ENCODE data around the gene KREMEN2. TPM values are rescaled to one million over a fixed set of nuclear protein-coding genes. Genes with fewer than 3 reads are reported as not detected.
A peak's percentile ranks its signal among the peaks of the same experiment; 100 is the strongest.

KREMEN2 gene
- polyA plus RNA-seq, 1 donor: 1.4 TPM

- no peak for DNase-seq
Measured at GRCh38 chr16:2977440-2977839, 13.4 kb downstream of the KREMEN2 start.

GRCh38 chr16:2979669-2980226, 15.7 kb downstream of the KREMEN2 start:
- no peak for DNase-seq

- DNase-seq: peak; percentile 91
Measured at GRCh38 chr16:2980227-2981176, 16.4 kb downstream of the KREMEN2 start, which contains the start of gene PKMYT1. Gene PKMYT1 (minus strand): TSS chr16:2980446. CDS start chr16:2979657, 789 bp downstream.

- DNase-seq: no peak
Measured at GRCh38 chr16:2981177-2981898, 17.3 kb downstream of the KREMEN2 start.

GRCh38 chr16:2981899-2982250, 17.8 kb downstream of the KREMEN2 start:
- DNase-seq: no peak

GRCh38 chr16:2982402-2982801, 18.3 kb downstream of the KREMEN2 start:
- no peak for DNase-seq

GRCh38 chr16:2983706-2984136, 19.6 kb downstream of the KREMEN2 start:
- peak; percentile 78 for DNase-seq

- DNase-seq: no peak
Measured at GRCh38 chr16:2985462-2985861, 21.4 kb downstream of the KREMEN2 start.

GRCh38 chr16:2985893-2986355, 21.8 kb downstream of the KREMEN2 start:
- no peak for DNase-seq

GRCh38 chr16:2986623-2987188, 22.6 kb downstream of the KREMEN2 start:
- no peak for DNase-seq

- DNase-seq: no peak
Measured at GRCh38 chr16:2987286-2987685, 23.2 kb downstream of the KREMEN2 start.

- no peak for DNase-seq
Measured at GRCh38 chr16:2987833-2988232, 23.8 kb downstream of the KREMEN2 start.

- no peak for DNase-seq
Measured at GRCh38 chr16:2988590-2989099, 24.6 kb downstream of the KREMEN2 start.

GRCh38 chr16:2990891-2991290, 26.8 kb downstream of the KREMEN2 start:
- no peak for DNase-seq

- no peak for DNase-seq
Measured at GRCh38 chr16:2991566-2992261, 27.6 kb downstream of the KREMEN2 start.

- no peak for DNase-seq
Measured at GRCh38 chr16:2992383-2993081, 28.5 kb downstream of the KREMEN2 start.

GRCh38 chr16:2996298-2996697, 32.2 kb downstream of the KREMEN2 start:
- DNase-seq: no peak

- no peak for DNase-seq
Measured at GRCh38 chr16:2999929-3000328, 35.9 kb downstream of the KREMEN2 start.

GRCh38 chr16:3000540-3000939, 36.5 kb downstream of the KREMEN2 start:
- no peak for DNase-seq

GRCh38 chr16:3001316-3001715, 37.2 kb downstream of the KREMEN2 start:
- no peak for DNase-seq

All from left kidney (tissue), 2 donors.